DMS 273 treated with DMSO at 0.1 percent for 48 hours (cell line): ENCODE measurements around the gene SMYD2.
A peak's percentile ranks its signal among the peaks of the same experiment; 100 is the strongest.

Source experiments
- DNase-seq: peaks from one replicate; lab custom pipeline; 2025; lab: John Stamatoyannopoulos, UW

Gene SMYD2

DNA sequence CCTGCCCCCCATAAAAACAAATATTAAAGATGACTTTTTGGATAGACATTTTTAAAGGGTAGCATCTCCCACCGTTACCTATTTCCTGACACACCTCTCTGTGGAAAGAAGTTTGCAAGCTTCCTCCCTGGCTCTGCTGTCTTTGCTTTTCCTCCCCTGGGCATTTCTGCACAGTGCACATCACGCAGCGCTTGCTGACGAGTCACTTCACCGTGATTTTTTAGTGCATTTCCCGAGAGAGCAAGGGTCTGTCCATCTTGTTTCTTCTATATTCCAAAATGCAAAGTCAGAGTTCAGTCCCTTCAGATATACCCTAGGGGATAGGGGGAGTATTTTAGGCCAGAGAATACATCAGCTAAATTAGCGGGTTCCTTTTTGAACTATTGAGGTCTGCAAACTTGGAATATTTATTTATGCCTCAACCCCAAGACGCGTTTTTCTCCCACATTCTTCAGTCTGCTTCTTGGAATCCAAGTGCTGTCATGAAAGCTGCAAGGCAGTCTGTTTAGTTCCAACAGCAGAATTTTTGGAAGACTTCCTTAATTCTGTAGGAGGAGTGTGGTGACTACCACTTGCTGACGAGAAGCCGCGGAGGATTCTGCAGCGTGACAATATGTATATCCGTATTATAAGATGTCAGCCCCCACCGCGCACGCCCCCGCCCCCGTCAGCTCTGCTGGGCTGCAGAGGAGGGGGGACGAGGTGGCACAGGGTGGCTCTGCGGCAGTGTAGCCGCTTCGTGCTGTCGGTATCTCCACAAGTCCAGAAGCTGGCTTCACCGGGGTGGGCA, 22.4 kb downstream of the SMYD2 start:
- no peak for DNase-seq

DNA sequence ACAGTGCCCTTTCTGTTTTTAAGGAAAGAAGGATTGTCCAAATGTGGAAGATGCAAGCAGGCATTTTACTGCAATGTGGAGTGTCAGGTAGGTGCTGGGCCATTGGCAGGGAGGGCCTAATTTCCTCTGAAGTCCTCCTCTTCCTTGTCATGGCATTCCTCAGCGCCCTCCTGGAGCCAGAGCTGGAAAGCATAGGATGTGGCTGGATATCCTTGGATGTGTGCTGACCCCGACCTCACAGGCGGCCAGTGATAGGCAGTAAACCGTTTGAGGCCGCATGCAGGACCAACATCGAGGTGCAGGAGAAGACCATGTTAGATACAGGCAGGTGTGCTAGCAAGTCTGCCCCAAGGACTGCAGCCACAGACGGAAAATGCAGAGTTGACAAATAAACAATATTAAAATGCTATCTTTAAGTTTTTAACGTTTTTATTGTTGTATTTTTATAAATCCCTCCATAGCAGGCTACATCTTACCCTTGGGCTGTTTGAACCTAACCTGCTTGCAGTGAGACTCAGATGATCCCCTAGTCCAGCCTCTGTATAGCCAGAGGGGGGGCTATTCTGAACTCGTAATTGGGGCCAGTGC, 24.3 kb downstream of the SMYD2 start:
- no peak for DNase-seq

DNA sequence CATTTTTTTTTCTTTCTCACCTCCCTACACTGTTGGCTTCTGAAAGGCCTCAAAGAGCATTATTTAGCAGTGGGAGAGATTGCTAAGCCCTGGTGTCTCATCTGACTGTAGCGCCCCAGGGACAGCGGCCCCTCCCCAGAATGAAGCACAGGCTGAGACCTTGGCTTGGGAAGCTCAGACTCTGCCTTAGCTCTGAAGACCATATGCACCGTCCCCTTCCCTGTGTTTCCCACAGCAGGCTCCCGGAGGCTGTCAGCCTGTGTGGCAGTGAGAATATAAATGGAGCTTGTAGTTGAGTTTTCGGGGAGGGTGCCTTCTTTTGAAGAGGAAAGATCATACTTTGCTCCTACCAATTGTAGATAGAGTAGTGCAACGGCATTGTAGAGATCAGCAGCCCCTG, 25.3 kb downstream of the SMYD2 start:
- DNase-seq, result no peak

DNA sequence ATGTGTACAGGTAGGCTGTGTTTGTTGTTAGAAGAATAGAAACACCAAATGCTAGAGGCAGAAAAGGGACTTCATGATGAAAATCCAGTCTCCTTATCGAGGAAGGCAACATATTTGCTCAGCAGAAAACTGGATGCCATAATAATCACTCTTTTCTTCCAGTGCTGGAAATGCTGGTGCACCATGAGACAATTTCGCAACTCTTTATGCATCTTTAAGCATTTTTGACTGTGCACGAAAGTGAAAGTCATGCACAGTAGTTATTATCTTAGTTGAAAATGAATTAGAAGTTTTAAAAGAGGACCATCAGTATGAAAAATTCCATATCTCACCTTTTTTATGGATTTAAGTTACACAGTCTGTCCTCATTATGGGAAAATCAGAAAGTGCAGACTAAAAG, 29.1 kb downstream of the SMYD2 start:
- no peak for DNase-seq

DNA sequence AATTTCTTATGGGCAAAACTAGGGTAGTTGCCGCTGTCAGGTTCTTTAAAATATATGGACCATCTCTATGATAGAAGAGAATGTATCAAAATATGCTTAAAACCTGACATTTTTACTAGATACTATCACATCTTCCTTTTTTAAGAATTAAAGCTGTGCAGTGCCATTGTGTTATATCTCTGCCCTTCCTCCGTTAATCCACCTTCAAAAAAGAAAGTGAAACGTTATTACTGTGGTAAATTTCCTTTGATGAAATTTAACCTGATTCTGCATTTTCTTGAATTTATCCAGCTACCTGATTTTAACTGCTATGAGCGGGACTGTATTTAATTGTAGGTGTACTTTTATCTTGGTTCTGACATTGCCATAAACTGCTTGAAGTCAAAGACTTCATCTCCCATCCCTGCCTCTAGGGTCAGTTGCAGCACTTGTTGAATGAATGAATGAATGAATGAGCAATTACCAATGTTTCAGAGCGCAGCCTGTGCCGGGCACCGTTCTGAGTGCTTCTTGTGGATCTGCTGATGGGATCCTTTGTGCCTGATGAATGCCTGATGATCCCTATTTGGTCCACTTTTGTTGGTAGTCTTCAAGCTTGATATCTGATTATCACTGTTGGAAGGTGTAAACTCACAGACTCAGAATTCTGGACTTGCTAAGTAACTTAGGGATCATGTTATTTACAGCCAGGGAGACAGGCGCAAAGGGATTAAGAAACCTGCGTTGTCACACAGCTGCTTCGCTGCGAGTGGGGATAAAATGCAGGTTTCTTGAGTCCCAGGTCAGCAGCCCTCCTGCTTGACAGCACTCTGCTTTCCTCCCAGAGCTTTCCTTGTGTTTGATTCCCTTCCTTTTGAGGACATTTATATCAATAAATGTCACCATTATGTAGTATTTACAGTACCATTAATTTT, 30.1 kb downstream of the SMYD2 start:
- no peak for DNase-seq

DNA sequence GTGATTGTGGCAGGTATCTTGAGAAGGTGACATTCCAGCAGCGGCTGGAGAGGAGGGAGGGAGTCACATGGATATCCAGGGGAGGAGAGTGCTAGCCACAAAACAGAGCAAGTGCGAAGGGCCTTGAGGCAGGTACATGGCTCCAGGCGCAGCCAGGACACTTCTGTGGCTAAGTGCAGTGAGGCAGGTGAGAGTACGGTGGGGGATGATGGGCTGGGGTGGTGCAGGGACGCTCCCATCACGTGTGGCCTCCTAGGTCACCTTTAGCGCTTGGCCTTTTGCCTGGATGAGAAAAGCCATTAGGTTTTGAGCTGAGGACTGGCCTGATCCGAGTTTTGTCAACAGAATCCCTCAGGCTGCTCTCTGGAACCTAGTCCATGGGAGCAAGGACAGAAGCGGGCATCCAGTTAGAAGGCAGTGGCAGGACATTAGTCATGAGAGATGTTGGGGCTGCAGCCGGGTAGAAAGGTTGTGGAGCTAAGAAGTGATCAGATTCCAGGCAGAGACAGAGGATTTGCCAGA, 31.6 kb downstream of the SMYD2 start:
- DNase-seq, result no peak

DNA sequence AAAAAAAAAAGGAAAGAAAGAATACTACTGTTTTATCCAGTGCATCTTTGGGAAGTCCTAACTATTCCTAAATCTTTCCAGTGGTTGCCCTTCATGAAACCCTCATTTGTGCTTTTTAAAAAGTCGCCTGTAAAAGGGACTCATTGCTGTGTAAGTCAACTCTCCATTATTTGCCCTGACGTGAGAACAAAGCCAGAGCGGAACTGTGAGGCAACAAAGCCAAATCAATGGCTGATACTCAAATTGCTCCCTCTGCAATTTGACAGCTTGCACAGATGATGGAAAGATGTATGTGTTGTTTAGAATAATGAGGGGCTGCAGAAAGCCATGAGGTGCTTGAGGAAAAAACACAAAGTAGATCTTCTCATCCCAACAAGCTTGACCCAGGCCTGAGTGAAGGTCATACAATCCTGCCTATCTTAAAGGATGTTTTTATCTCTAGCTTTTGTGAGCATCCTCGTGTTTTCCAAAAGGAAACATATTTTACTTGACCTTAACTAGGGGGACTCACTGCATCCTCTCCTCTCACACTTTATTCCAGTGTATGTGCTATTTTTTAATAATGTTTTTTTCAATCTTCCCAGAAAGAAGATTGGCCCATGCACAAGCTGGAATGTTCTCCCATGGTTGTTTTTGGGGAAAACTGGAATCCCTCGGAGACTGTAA, 33.4 kb downstream of the SMYD2 start:
- DNase-seq, result no peak

DNA sequence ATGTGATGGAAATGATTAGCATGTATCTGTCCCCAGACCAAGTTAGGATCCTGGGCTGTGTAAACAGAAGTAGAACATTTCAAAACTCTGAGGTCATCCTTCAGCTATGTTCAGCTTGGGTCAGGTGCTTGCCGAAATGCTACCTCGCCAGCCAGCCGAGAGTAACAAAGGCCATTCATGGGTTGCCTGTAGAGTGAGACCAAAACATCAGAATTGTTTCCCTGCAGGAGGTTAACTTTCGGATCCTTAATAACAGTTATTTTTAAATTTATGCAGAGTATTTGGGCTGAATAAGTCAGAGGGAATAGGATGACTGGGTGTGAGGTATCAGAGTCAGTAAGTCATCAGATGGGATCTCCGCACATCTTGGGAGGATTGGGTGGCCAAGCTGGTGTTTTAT, 35.6 kb downstream of the SMYD2 start:
- DNase-seq, result no peak

DNA sequence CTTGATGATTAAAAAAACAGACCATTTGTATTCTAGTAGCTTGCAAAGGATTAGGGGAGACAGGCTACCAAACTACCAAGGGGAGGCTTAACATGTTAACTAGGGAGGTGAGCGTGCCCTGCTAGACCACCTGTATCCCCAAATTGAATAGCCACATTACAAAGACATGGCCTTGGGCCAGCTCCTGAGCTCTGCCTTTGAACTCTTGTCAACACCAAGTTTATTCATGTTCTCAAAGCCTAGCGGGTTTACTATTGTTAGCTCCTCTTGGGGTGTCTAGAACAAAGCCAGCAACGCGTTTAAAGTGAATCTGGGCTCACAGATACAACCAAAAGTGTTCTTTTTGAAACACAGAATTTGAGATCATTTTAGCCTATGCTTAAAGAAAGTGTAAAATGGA, 36.3 kb downstream of the SMYD2 start:
- no peak for DNase-seq

DNA sequence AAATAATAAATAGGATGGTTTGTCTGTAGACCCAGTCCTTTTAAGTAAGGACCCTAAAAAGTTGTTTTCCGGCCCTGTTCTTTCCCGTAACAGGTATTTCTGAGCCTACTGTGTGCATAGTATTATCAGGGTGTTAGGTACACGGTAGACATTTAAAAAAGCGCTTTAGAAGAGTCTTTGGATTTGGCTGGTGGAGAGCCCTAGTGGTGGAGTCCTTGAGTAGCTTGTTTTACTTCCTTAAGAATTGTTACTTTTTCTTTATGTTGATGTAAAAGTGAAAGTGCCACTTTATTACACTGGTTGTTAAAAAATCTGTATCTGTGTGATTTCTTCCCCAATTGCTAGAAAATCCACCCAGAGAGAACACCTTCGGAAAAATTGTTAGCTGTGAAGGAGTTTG, 36.8 kb downstream of the SMYD2 start:
- DNase-seq, result no peak

DNA sequence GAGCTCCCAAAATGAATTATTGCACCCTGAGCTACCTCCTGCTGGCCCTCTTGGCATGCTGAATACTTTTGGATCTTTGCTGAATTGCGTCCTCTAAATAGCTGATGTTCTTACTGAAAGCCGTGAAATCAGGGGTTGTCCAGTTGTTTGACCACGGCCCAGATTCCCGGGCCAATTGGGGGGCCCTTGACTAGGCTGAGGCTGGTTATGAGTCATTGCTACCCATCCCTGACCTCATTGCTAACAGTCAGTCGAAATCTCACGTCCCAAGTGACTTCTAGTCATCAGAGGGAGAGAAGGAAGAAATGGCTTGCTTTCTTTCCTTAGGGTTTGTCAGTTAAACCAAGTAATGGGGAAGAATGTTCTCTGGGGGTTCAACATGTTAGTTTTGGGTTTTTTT, 37.4 kb downstream of the SMYD2 start:
- DNase-seq, result no peak

DNA sequence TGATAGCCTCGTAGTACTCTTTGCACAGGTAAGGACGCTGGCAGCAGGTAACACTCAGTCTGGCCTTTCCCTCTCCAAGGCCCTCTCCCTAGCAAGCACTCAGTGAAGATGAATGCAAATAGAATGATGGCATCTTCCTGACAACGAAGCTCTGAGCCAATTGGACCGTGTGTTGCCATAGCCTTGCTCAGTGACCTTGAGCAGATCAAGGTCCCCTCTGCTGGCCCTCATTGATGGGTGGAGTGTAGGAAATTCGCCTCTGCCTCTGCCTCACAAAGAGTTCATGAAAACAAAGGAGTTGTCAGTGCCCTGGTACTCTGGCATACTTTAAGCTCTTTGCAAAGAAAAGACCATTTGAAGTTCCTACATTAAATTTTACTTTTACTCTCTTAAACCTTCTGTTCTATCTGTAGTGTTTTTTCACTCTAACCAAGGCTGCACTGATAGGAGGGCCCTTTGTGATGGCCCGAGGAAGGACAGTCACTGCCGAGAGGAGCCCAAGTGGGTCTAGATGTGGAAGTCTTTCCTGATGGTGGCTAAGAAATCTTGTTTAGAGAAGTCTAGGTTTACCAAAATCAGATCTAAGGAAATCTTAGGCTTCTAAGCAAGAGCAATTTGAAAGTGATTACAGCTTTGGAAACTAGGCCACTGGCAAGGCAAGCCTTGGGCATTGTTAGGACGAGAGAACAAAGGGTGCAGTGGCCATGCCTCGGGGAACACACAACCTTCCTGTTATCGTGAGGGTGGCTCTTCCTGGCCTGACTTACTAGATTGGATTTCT, 38.2 kb downstream of the SMYD2 start:
- no peak for DNase-seq

DNA sequence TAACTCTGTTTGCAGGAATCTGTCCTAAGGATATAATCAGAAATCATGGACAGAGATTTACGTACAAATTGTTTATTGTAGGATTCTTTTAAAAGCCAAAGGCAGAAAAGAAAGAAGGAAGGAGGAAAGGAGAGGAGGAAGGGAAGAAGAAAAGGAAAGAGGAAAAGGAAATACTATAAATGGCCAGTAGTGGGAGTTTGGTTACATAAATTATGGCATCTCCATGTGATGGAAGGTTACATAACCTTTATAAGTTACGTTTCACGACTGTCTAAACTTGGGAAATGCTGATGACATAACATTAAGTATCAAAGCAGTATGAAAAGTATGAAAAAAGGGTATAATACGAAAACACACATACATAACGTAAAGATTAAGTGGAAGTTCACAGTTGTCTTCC, 39.0 kb downstream of the SMYD2 start:
- DNase-seq, result no peak

DNA sequence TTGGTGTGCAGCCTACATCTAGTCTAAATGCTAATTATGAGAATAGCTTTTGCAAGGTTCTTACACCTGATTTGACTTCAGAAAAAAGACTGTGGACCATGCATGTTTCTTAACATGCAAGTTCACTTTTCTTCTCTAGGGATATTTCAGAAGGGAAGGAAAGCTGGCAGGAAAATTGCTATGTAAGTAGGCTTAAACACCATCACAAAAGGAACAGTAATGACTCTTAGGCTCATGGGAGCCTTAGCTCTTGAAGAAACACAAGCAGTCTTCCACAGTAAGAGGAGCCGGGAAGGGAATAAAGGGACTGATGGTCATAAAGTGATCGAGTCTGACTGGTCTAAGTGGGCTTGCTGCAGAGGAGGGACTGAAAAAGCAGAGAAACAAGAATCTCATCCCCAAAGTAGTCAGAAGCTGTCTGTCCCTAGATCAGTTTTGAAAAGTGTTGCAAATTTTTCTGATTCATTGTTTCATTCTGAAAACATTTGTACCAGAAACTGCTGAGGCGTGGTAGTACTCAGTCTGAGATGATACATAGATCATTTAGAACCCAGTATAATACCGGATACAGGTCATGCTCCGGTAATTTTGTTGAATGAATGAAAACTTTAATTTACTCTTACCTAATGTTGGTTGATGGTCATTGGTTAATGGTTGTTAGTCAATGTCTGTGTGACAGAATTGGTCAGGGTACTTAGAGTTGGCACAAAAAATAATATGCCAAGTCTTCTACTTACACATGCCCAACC, 40.9 kb downstream of the SMYD2 start:
- no peak for DNase-seq

DNA sequence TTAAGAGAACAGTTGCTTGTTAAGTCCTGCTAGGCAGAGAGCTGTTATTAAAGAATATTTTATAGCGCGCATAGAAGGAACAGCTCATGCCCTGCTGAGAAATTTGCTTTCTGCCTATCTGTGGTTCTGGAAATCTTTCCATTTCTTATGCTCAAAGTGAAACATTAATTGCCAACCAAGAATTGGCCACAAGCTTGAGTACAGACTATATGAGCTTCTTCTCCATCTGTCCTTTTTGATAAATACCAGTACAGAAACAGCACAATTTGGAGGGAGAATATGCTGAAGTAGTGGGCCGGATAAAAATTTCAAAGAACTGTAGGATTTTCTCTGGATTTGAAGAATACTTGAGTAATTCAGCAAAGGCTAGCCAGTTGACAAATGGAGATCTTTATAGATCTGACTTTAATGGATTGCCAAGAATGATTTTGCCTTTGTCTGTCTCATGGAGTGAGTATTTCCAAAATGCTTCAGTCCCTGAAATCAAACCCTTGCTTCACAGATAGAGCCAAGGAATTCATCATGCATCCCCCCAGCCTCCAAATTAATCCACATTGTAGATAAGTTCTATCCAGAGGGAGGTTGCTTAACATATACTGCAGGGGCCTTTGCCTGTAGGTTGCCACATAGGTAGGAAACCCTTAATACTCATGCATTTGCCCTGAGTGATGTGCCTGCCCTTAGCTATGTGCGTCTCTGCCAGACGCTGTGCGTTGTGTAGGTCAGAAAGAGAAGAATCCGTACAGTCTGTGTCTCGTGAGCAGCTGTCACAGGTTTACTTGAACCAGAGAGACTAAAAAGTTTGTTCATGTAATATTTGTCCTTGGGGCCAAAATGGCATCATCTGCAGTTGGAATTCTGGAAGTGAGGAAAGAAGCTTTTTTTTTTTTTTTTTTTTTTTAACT, 44.2 kb downstream of the SMYD2 start:
- no peak for DNase-seq

DNA sequence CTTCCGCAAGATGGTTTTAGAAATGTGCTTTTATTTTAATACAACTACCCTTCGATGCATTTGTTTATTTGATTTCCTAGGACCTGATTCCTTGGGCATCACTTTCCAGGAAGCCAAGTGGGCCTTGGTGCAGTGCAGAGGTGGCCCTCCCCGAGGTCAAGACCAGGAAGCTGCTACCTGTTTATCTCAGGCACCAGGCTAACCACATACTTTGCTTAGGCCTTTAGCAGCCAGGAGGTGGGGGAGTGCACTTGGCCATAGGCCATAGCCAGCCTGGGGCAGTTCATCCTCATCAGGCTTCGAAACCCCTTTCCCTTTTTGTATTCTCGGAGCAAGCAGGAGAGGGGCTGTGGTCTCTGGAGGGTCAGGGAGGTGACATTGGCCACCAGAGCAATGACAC, 45.4 kb downstream of the SMYD2 start:
- no peak for DNase-seq

DNA sequence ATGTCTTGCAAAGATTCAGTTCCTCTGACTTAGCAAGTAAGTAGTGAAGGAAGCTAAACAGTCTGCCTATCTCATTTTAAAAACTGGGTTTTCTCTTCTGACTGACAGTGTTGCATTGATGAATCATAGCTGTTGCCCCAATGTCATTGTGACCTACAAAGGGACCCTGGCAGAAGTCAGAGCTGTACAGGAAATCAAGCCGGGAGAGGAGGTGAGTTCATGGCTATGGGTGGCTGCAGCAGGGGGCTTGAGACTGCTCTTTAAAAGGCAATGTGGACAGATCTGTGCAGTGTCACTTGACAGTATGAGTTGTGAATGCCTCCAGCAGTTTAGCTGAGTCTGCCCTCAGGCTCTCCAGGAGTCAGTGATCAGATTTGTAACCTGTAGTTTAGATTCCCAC, 46.6 kb downstream of the SMYD2 start:
- DNase-seq, result no peak

DNA sequence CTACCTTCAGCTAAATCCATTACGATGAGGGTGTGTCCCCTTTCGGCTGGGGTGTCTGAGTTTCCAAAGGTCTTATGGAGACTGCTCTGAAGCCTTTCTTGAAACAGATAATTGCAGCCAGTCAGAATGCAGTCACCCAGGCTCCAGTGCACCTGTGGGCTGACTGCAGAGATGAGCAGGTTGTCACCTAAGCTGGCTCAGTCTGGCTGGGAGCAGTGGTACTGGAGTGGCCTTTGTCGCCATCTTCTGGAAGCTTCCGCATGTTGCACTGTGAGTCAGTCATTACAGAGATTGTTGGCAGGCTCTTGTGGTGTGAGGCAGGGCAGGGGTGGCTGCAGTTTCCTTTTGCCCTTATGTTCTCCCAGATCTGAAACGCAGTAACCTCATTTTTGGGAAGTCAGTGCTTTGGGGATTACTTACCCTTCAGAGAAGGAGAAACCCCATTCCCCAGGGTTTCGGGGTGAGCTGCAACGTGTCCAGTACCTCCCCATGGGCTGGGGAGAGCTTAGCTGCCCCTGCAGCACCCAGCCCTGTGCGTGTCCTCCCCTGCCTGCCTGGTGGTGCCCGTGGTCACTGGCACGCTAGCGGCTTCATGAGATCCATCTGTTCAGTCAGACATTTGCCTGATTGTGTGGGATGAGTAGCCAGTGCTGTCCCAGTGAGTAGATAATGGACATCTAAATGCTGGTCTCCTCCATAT, 48.0 kb downstream of the SMYD2 start:
- peak; percentile 11 for DNase-seq
